ENCODE data around the gene SLC25A13. TPM values are rescaled to one million over a fixed set of nuclear protein-coding genes. Genes with fewer than 3 reads are reported as not detected.

Gene SLC25A13
- total and polyA plus RNA-seq, 2 of the 4 experiments (the other 2 are of a cell fraction): 7.4 to 11.7 TPM

DNA sequence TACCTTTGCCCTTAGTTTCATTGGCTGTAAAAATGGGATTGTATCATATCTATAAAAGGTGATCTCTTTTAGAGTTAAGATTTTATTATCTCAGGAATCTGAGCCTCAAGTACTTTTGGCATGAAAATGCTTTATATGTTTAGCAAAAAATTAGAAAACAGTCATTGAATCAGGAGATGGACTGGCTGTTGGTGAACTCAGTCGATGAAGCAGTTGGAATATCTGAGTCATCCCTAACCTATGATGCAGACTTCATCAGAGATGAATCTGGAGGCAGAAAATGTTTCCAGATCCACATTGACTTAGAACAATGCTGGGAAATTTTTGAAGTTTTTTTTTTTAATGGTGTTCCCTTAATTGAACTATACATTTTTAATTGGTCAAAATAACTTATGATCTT lies 228.5 kb downstream of the SLC25A13 start:
- peak; percentile 91 for DNase-seq
- intact Hi-C loops (cut with micrococcal nuclease) (loop anchor here (5.0 kb wide), 1 partner anchor 229 kb away; the partner anchor contains the start of gene SLC25A13), dilution Hi-C loops (cut with HindIII; ENCODE audit: low sequenced_read_pairs, unreplicated experiment) (no loop called here), in situ Hi-C loops (cut with MboI; ENCODE audit: low sequenced_read_pairs) (no loop called here)
- TF ChIP-seq FOS (IDR thresholded peaks at IDR 0.05; ENCODE audit: low read depth, low read length): peak; percentile 63
- TF ChIP-seq NFE2L2 (IDR thresholded peaks at IDR 0.05; ENCODE audit: low read depth, low read length): 0 out of 2 replicates have a peak, but pooled peaks have one; percentile 29
- TF ChIP-seq CHD1 (IDR thresholded peaks at IDR 0.05; ENCODE audit: low read depth, low read length): no peak
- Histone ChIP-seq H2BK5ac (ENCODE audit: low read depth, low read length, poor library complexity, severe bottlenecking) (no peak overlapping the region), H3K4me1 (ENCODE audit: control insufficient read depth, insufficient read depth, low read length) (no peaks in the 10 kb centered on the region), H3K9me1 (ENCODE audit: insufficient read depth, low read length) (no peaks in the 10 kb centered on the region), H3K4me3 (ENCODE audit: insufficient read depth, low read depth, low read length) (no peak overlapping the region), H3K23ac (ENCODE audit: low read depth, low read length) (no peak overlapping the region), H3K4ac (ENCODE audit: low read depth, low read length) (no peak overlapping the region), H3K18ac (ENCODE audit: low read depth, low read length) (no peak overlapping the region), H4K5ac (ENCODE audit: low read depth, low read length) (no peak overlapping the region), H2BK120ac (ENCODE audit: low read depth, low read length) (no peak overlapping the region), H2AFZ (replicated peaks; ENCODE audit: low read length, poor library complexity) (no peak overlapping the region), H2AK5ac (ENCODE audit: low read depth, low read length) (no peak overlapping the region), H4K20me1 (ENCODE audit: insufficient read depth, low read length) (no peaks in the 10 kb centered on the region), H2AK9ac (replicated peaks; ENCODE audit: low read depth, low read length, poor library complexity) (no peak overlapping the region), H3K4me2 (ENCODE audit: low read depth, low read length) (no peak overlapping the region), H3K79me1 (ENCODE audit: low read depth in 1 of 2, low read length in 2 of 2) (no peaks in the 10 kb centered on the region), H3K36me3 (ENCODE audit: control insufficient read depth, insufficient read depth, low read length) (no peaks in the 10 kb centered on the region), H3K27ac (ENCODE audit: insufficient read depth, low read length) (no peak overlapping the region), H3K9me3 (ENCODE audit: control insufficient read depth, insufficient read depth, low read length) (no peaks in the 10 kb centered on the region), H3K14ac (replicated peaks; ENCODE audit: low read depth, low read length) (no peak overlapping the region), H3K27me3 (ENCODE audit: control insufficient read depth, insufficient read depth, low read length) (no peaks in the 10 kb centered on the region), H4K91ac (ENCODE audit: insufficient read depth, low read depth, low read length) (no peak overlapping the region), H3K9ac (ENCODE audit: low read depth, low read length) (no peak overlapping the region), H4K8ac (ENCODE audit: low read depth in 2 of 2, low read length in 2 of 2) (no peak overlapping the region), H2BK15ac (ENCODE audit: low read depth, low read length) (no peak overlapping the region), H2BK20ac (ENCODE audit: low read depth, low read length) (no peak overlapping the region), H3K56ac (ENCODE audit: extremely low read depth, insufficient read depth, low read length) (no peak overlapping the region)
- no TSS peak for BruUV-seq (replicated peaks)
- peak; percentile 86; the same call in 1 of the 2 replicates for ATAC-seq (ENCODE audit: low read depth)
- ChIA-PET POLR2A (ENCODE audit: unreplicated experiment) (no interaction called here), CTCF (no interaction called here)
- no CpG with 5 or more reads among the region's 1 CpG for WGBS, 2 experiments (ENCODE audit: extremely low coverage in 2 of 2, insufficient read length in 1 of 2)

All from IMR-90 (cell line).